Ectodermal cell (in vitro differentiated cells): ENCODE measurements around the gene DSCAML1.

Experiments used
- H3K27ac ChIP-seq: 2 replicates; pipeline ENCODE4 v1.7.0; 2013; ENCODE audit warnings: mild to moderate bottlenecking, low read depth, low read length; ENCODE audit not compliant: insufficient read depth, poor library complexity, severe bottlenecking
- H3K27me3 ChIP-seq: 2 replicates; pipeline ENCODE4 v1.7.0; 2013; ENCODE audit warnings: mild to moderate bottlenecking, low read length; ENCODE audit not compliant: insufficient read depth, control insufficient read depth, poor library complexity, severe bottlenecking
- H3K36me3 ChIP-seq: one replicate; pipeline ENCODE4 v1.7.0; 2013; ENCODE audit warnings: low read length; ENCODE audit not compliant: control insufficient read depth, insufficient read depth
- H3K4me1 ChIP-seq: one replicate; pipeline ENCODE4 v1.7.0; 2013; ENCODE audit warnings: low read length; ENCODE audit not compliant: control insufficient read depth, insufficient read depth
- H3K4me3 ChIP-seq: 2 replicates; pipeline ENCODE4 v1.7.0; 2013; ENCODE audit warnings: low read depth, low read length, control low read depth; ENCODE audit not compliant: insufficient read depth
- H3K9me3 ChIP-seq: 2 replicates; pipeline ENCODE4 v1.7.0; 2013; ENCODE audit warnings: mild to moderate bottlenecking, low read length, moderate library complexity; ENCODE audit not compliant: control insufficient read depth
- WGBS, 2 experiments: methylation state at CpG; one replicate each; pipeline ENCODE4 v1.1.7; 2013; ENCODE audit warnings: missing lambda C conversion rate in 2 of 2; 5-methylcytosine and 5-hydroxymethylcytosine counted together

DSCAML1 gene

DNA sequence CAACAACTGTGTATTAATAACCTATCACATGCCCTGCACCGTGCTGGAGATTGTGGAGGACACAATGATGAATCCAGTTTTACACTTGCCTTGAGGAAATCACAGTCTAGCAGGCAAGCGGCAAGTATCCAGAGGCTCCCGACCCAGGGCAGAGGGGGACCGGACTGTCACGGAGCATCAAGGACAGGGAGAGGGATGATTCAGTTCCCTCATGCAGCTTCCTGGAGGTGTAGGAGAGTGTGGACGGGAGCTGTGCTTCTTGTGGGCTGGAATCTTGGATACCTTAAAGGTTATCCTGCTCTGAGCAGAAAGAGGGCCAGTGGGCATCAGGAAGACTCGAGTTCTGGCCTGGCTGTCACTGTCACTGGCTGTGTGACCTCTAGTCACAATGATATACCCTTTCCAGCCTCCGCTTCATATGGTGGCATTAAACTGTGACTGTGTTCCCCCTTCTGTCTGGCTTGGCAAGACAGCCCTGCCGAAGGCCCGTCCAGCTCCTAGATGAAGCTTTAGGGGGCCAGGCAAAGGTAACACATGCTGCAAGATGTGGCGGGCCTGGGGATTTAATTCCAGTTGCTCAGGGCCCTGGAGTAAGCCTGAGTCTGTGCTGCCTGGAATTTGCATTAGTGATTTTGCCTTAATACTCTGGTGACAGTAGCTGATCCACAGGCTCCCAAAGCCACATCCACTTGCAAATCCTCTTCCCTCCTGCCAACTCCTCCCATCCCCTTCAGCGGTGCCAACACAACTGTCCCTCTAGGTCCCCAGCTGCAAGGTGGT lies 162.8 kb downstream of the DSCAML1 start:
- 94% methylated on average over 12 of the region's 12 CpGs for WGBS, 2 experiments
- no peaks in the 10 kb centered on the region for H3K9me3 ChIP-seq
- no peaks in the 10 kb centered on the region for H3K36me3 ChIP-seq
- H3K27ac ChIP-seq, result no peak overlapping the region
- H3K4me1 ChIP-seq, result no peaks in the 10 kb centered on the region
- H3K4me3 ChIP-seq, result no peak overlapping the region
- H3K27me3 ChIP-seq, result no peaks in the 10 kb centered on the region

GRCh38 chr11:117633186-117633754 lies 163.7 kb downstream of the DSCAML1 start:
- no peaks in the 10 kb centered on the region for H3K9me3 ChIP-seq
- H3K36me3 ChIP-seq, result no peaks in the 10 kb centered on the region
- 86 to 91% methylated on average over 9 of the region's 9 CpGs for WGBS, 2 experiments
- H3K4me1 ChIP-seq, result no peaks in the 10 kb centered on the region
- H3K27ac ChIP-seq, result no peak overlapping the region
- no peaks in the 10 kb centered on the region for H3K27me3 ChIP-seq
- H3K4me3 ChIP-seq, result no peak overlapping the region

DNA sequence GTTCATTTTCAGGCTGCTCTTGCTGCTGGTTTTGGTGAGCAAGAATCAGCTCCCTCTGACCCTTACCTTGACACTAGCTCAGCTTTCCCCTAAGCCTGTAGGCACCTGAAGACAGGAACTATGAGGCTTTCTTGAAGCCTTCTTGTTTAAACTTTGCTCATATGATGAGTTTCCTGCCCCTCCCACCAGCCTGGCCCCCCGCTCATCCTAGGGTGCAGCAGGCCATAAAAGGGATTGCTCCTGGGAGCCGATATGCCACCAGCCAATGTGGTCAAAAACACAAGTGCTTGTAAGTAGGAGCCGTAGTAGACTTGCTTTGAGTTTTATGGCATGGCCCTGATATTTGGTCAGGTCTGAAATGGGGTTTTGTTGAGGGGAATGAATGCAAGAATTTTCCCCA lies 164.7 kb downstream of the DSCAML1 start:
- Histone ChIP-seq H3K27ac (no peak overlapping the region), H3K4me1 (no peaks in the 10 kb centered on the region), H3K4me3 (no peak overlapping the region), H3K9me3 (no peaks in the 10 kb centered on the region), H3K27me3 (no peaks in the 10 kb centered on the region), H3K36me3 (no peaks in the 10 kb centered on the region)
- WGBS, 2 experiments, result 88 to 89% methylated on average over 3 of the region's 3 CpGs

DNA sequence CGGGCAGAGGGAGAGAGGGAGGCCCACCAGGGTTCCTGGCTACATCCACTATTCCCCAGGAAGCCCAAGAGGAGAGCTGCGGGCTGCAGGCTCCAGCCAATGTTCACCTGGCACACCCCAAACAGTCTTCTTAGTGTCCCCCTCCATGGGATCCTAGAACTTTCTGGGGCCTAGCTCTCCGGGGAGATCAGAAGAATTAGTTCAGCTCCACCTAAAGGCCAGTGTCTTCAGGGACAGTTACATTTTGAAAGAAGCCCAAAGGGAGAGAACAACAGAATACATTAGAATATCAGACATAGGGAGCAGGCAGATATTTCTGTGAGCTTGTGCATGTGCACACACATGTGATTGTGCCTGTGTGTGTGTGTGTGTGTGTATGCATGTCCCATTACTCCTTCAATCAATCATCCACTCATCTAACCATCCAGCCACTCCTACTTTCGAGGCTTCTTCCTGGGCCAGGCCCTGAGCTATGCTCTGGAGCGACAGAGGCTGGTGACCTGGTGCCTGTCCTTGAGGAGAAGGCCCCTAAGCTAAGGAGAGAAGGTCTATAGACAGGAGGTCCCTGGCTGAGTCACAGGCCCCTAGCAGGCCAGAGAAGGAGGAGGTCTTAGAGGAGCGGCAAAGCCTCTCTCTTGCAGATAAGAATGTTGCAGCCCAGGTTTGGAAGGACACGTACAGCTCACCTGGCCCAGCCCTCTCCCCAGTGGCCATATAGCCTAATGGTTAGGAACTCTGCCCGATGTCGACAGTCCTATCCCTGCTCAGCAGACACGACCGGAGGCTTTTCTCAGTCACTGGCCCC lies 165.5 kb downstream of the DSCAML1 start:
- Histone ChIP-seq H3K9me3 (no peaks in the 10 kb centered on the region), H3K27ac (no peak overlapping the region), H3K36me3 (no peaks in the 10 kb centered on the region), H3K4me1 (no peaks in the 10 kb centered on the region), H3K27me3 (no peaks in the 10 kb centered on the region), H3K4me3 (no peak overlapping the region)
- WGBS, 2 experiments, result 89 to 93% methylated on average over 11 of the region's 11 CpGs

- WGBS, 2 experiments, result 90 to 93% methylated on average over 8 to 9 of the region's 9 CpGs
- Histone ChIP-seq H3K36me3 (no peaks in the 10 kb centered on the region), H3K27ac (no peak overlapping the region), H3K27me3 (no peaks in the 10 kb centered on the region), H3K9me3 (no peaks in the 10 kb centered on the region), H3K4me3 (no peak overlapping the region), H3K4me1 (no peaks in the 10 kb centered on the region)
Observed at GRCh38 chr11:117629891-117630538, 167.0 kb downstream of the DSCAML1 start.

DNA sequence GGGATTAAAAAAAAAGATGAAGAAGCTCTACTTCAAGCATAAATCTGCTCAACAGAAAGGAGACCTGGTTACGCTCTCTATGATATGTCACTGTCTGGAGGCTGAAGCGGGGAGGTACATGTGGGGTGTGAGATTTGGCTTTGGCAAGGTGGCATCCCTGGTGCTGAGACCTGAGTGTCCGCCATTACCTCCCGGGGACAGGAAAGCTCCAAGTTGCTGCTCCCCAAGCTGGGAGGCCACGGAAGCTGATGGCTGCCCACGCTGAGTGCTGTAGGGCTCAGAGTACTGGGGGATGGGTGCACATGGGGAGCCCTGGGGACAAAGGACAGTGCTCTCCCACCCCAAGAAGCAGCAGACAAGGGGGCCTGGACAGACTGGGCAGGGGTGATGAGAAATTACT lies 167.9 kb downstream of the DSCAML1 start:
- H3K9me3 ChIP-seq, result no peaks in the 10 kb centered on the region
- H3K27me3 ChIP-seq, result no peaks in the 10 kb centered on the region
- WGBS, 2 experiments, result 93 to 94% methylated on average over 6 of the region's 6 CpGs

DNA sequence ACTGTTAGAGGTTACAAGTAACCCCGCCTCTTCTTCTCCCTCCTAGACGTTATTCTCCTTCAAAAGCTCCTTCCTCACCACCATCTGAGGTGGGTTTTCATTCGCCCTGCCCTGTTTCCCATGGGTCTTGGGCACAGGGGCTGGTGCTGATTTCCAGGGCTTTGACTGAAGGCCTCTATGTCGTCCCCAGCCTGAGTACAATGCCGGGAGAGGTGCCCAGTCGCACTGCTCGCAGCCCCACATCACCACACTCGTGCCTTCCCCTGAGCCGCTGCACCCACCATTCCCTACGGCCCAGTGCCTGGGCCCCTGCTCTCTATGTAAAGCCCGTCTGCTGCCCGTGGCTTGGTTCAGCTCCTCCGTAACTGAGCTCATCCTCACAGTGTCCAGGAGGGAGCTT lies 169.8 kb downstream of the DSCAML1 start:
- H3K4me1 ChIP-seq, result no peaks in the 10 kb centered on the region
- no peak overlapping the region for H3K27ac ChIP-seq
- 85 to 87% methylated on average over 13 of the region's 13 CpGs for WGBS, 2 experiments
- H3K36me3 ChIP-seq, result no peaks in the 10 kb centered on the region
- H3K27me3 ChIP-seq, result no peaks in the 10 kb centered on the region
- no peaks in the 10 kb centered on the region for H3K9me3 ChIP-seq
- no peak overlapping the region for H3K4me3 ChIP-seq

More for the DNA sequence above, 167.9 kb downstream of the DSCAML1 start:
- Histone ChIP-seq H3K27ac (no peak overlapping the region), H3K4me1 (no peaks in the 10 kb centered on the region), H3K4me3 (no peak overlapping the region), H3K36me3 (no peaks in the 10 kb centered on the region)

DNA sequence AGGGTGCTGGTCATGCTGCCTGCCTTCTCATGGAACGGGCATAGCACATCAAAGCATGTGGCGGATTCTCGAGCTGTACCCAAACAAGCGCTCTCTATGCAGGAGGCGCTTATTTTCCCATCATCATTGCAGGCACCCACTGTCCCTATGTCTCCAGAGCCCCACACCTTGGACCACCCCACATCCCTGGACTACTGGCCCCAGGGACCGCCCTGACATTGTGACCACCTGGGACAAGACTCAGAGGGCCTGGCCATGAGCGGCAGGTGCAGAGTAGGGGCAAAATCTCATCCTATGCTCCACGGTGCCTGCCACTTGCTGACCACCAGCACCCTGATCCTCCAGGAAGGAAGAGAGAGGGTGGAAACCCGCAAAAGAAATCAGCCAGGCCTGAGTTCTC lies 170.4 kb downstream of the DSCAML1 start:
- WGBS, 2 experiments, result 93% methylated on average over 9 of the region's 9 CpGs
- no peak overlapping the region for H3K4me3 ChIP-seq
- no peaks in the 10 kb centered on the region for H3K4me1 ChIP-seq
- H3K36me3 ChIP-seq, result no peaks in the 10 kb centered on the region
- H3K27me3 ChIP-seq, result no peaks in the 10 kb centered on the region
- no peak overlapping the region for H3K27ac ChIP-seq
- H3K9me3 ChIP-seq, result no peaks in the 10 kb centered on the region

DNA sequence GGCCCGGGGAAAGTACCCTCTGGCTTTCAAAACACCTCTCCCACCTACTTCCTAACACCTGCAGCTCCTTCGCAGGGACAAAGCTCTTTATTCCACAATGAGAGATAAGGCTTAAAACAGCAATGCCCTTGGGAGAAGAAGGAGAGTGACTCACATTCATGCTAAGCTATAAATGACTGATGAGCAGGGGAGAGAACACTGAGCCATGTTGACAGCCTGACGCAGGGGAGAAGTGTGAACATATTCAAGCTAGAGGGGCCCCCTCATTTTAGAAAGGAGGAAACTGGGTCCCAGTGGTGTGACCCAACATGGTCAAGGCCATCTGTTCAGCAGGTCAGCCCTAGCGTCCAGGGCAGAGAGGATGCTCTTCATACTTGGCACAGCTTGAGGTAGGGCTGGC lies 171.8 kb downstream of the DSCAML1 start:
- no peaks in the 10 kb centered on the region for H3K9me3 ChIP-seq
- no peak overlapping the region for H3K4me3 ChIP-seq
- no peaks in the 10 kb centered on the region for H3K4me1 ChIP-seq
- H3K27me3 ChIP-seq, result no peaks in the 10 kb centered on the region
- H3K36me3 ChIP-seq, result no peaks in the 10 kb centered on the region
- no peak overlapping the region for H3K27ac ChIP-seq
- 75 to 82% methylated on average over 4 of the region's 4 CpGs for WGBS, 2 experiments

DNA sequence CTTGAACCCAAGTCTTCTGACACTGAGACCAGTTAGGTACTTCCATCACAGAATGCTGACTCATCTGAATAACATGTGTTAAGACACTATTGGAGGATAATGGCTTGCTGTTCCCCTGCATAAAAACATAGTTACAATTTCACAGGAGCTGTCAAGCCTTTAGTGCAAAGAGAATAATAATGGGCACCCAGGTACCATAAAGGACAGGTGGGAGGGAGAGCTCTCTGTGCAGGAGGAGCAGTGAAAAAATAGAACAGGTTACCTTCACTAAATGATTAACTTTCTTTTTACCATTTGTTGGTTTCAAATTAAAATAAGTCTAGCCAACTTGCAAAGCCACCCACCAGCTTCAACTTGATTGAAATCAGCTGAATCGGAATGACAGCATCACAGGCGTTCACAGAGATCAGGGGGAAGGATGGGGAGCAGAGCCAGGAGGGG lies 173.2 kb downstream of the DSCAML1 start:
- Histone ChIP-seq H3K4me1 (no peaks in the 10 kb centered on the region), H3K27ac (no peak overlapping the region), H3K36me3 (no peaks in the 10 kb centered on the region), H3K9me3 (no peaks in the 10 kb centered on the region), H3K27me3 (no peaks in the 10 kb centered on the region), H3K4me3 (no peak overlapping the region)
- 87 to 88% methylated on average over 2 of the region's 2 CpGs for WGBS, 2 experiments
